K562 (cell line): ENCODE measurements around the gene GLRX2. TPM values are rescaled to one million over a fixed set of nuclear protein-coding genes. Genes with fewer than 3 reads are reported as not detected.
A peak's percentile ranks its signal among the peaks of the same experiment; 100 is the strongest.

Experiments
- BRCA1 ChIP-seq, 2 experiments: fragments of 450-650 bp in 1 of 2; sonication (generic) in 1 of 2; formaldehyde crosslinking in 1 of 2; IDR thresholded peaks; 2 replicates each; pipeline versions ENCODE4 v1.5.0 to v1.6.1; 2017 to 2020; ENCODE audit warnings: mild to moderate bottlenecking in 1 of 2, missing genetic modification reagents in 1 of 2
- CBFB ChIP-seq: sonication (generic); formaldehyde crosslinking; IDR thresholded peaks from 2 replicates; pipeline ENCODE4 v1.4.0; 2020; ENCODE audit warnings: mild to moderate bottlenecking, missing genetic modification reagents
- CEBPG ChIP-seq, 3 experiments: fragments of 200-800 bp in 1 of 3; sonication (Bioruptor generic) in 1 of 3; sonication (generic) in 1 of 3; formaldehyde crosslinking in 1 of 3; IDR thresholded peaks in 2 of 3; conservative IDR thresholded peaks in 1 of 3; 2 replicates each; pipeline versions ENCODE4 v1.6.1 to v1.8.0; 2016 to 2022; ENCODE audit warnings: missing compliant biosample characterization in 2 of 3, missing genetic modification characterization in 2 of 3, mild to moderate bottlenecking in 1 of 3, missing genetic modification reagents in 1 of 3
- ILK ChIP-seq: fragments of 450-650 bp; IDR thresholded peaks from 2 replicates; pipeline ENCODE4 v1.6.1; 2016; ENCODE audit warnings: missing genetic modification characterization, low read depth, mild to moderate bottlenecking, missing compliant biosample characterization, moderate library complexity, borderline replicate concordance
- MAFF ChIP-seq: IDR thresholded peaks from 2 replicates; pipeline ENCODE4 v1.6.1; 2012; ENCODE audit warnings: low read length, improper control_type of control experiment
- RBM14 ChIP-seq: fragments of 200-400 bp; formaldehyde crosslinking; IDR thresholded peaks from 2 replicates; pipeline ENCODE4 v1.6.1; 2018; ENCODE audit warnings: low read depth, mild to moderate bottlenecking, low read length, moderate library complexity, borderline replicate concordance; ENCODE audit not compliant: insufficient read depth
- RBM17 ChIP-seq: fragments of 200-400 bp; formaldehyde crosslinking; IDR thresholded peaks from 2 replicates; pipeline ENCODE4 v1.6.1; 2017; ENCODE audit warnings: low read depth, mild to moderate bottlenecking, low read length, borderline replicate concordance
- SIX5 ChIP-seq, 2 experiments: IDR thresholded peaks; 2 replicates each; pipeline ENCODE4 v1.6.1; 2011; ENCODE audit warnings: low read length in 2 of 2, borderline replicate concordance in 1 of 2, low read depth in 1 of 2, mild to moderate bottlenecking in 1 of 2, moderate library complexity in 1 of 2; ENCODE audit not compliant: insufficient read depth in 1 of 2
- STAT5A ChIP-seq: IDR thresholded peaks from 2 replicates; pipeline ENCODE4 v1.6.1; 2012; ENCODE audit warnings: low read length, inconsistent platforms, borderline replicate concordance
- TCF3 ChIP-seq: sonication (generic); formaldehyde crosslinking; IDR thresholded peaks from 2 replicates; pipeline ENCODE4 v1.4.0; 2020; ENCODE audit warnings: mild to moderate bottlenecking, missing genetic modification reagents
- U2AF1 ChIP-seq: fragments of 200-400 bp; formaldehyde crosslinking; optimal IDR thresholded peaks from 2 replicates; pipeline ENCODE3; 2017; ENCODE audit warnings: mild to moderate bottlenecking, low read depth, low read length, moderate library complexity
- ZNF12 ChIP-seq: sonication (generic); formaldehyde crosslinking; IDR thresholded peaks from 2 replicates; pipeline ENCODE4 v1.4.0; 2020; ENCODE audit warnings: mild to moderate bottlenecking, missing genetic modification reagents
- ZNF263 ChIP-seq: sonication (generic); formaldehyde crosslinking; IDR thresholded peaks from 2 replicates; pipeline ENCODE4 v1.8.0; 2022; ENCODE audit warnings: mild to moderate bottlenecking, missing genetic modification reagents, borderline replicate concordance
- ZNF766 ChIP-seq: fragments of 200-800 bp; sonication (Bioruptor generic); conservative IDR thresholded peaks from 2 replicates; pipeline ENCODE4 v1.6.1; 2016; ENCODE audit warnings: missing genetic modification characterization, missing compliant biosample characterization
- polyA plus RNA-seq, 8 experiments: library from polyadenylated mRNA; depleted of rRNA in 4 of 8; stranded (reverse) in 5 of 8; unstranded in 3 of 8; fragments of >200 nt; fragmentation: Nextera tagmentation in 2 of 8; fragmentation: Illumina TruSeq in 1 of 8; extraction: Ambion mirVana in 2 of 8; extraction: Trizol in 1 of 8; gene quantifications; 2 replicates each; pipeline versions ENCODE4 v1.2.1 to v1.2.3, GENCODE V29; 2011 to 2014; ENCODE audit warnings: inconsistent platforms in 1 of 8, missing spikeins in 1 of 8
- total RNA-seq, 7 experiments: library from RNA; depleted of rRNA in 6 of 7; stranded (reverse); fragments of >200 nt in 6 of 7; fragmentation: Illumina TruSeq in 2 of 7; extraction: Trizol in 2 of 7; gene quantifications; 2 replicates each; pipeline versions ENCODE4 v1.2.1 to v1.2.3, GENCODE V29; 2011 to 2021; ENCODE audit warnings: low replicate concordance in 1 of 7
- TF ChIP-seq, protein P1 (sequence below): fragments of 450-650 bp; IDR thresholded peaks from 2 replicates; pipeline ENCODE4 v1.6.1; 2017; ENCODE audit warnings: antibody characterized with exemption, mild to moderate bottlenecking
- TF ChIP-seq, protein P2 (sequence below): fragments of 450-650 bp; formaldehyde crosslinking; IDR thresholded peaks from 2 replicates; pipeline ENCODE4 v1.4.0; 2020; ENCODE audit warnings: mild to moderate bottlenecking, mixed read lengths

GLRX2 gene
- total and polyA plus RNA-seq, 9 of the 15 experiments (the other 6 are each of a cell fraction or from before 2014, with no cell fraction given) = 13.3 to 82.6 (median 55.1) TPM

DNA sequence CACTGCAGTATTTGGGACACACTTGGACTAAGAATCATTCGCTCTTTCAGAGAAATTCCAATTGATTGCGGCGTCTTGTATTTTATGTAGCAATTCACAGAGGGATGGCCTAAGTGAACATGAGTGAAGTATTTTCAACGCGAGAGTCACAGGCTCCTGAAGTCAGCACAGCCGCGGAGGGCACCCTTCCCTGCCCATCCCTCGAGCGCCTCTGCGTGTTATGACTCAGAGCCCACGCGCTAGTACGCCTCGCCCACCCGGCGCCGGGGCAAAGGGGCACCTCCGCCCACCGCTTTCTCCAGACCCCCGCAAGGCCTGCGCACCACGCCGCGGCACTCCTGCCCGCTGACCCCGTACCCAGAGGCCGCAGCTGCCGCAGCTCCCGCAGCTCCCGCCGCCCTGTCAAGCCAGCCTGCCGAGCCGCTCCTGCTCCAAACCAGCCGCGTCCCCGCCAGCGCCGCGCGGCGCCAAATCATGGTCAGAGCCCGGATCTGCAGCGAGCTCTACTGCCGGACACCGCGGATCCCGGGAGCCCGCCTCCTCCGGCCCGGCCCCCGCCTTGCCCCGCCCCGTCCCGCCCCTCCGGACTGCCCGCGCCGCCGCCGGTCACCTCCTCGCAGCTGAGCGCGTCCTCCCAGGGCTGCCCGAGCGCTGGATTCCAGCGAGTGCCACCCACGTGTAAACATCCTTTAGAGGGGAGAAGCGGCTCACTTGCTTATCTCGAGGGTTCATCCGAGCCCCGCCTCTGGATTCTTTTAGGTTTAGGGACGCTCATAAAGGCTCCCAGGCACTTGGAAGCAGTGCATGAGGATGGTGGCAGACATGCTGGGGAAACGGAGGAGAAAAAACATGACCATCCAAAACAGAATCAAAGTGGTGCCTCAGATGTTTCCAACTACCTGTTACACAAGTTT is at the start of gene GLRX2 (continued):
- TF ChIP-seq TCF3 (CRISPR knock-in tag) (no peak), MAFF (no peak), RBM14 (no peak), ZNF263 (no peak), CEBPG (CRISPR knock-in tag; IDR thresholded peaks at IDR 0.05) (no peak), CEBPG (tag; conservative IDR thresholded peaks at IDR 0.05 in 1 of 2, IDR thresholded peaks at IDR 0.05 in 1 of 2) (no peak), CBFB (CRISPR knock-in tag) (no peak), BRCA1 (IDR thresholded peaks at IDR 0.05) (no peak), BRCA1 (CRISPR knock-in tag; IDR thresholded peaks at IDR 0.05) (no peak), STAT5A (0 out of 2 replicates have a peak, but pooled peaks have one; percentile 6), ZNF12 (CRISPR knock-in tag) (0 out of 2 replicates have a peak, but pooled peaks have one; percentile 63), U2AF1 (peak; percentile 90), RBM17 (no peak), ZNF766 (CRISPR knock-in tag) (peak; percentile 66), ILK (no peak), SIX5 (IDR thresholded peaks at IDR 0.05; ENCODE audit: borderline replicate concordance in 1 of 2, insufficient read depth in 1 of 2, low read depth in 1 of 2, low read length in 2 of 2) (no peak)
- TF ChIP-seq, protein P1, sequence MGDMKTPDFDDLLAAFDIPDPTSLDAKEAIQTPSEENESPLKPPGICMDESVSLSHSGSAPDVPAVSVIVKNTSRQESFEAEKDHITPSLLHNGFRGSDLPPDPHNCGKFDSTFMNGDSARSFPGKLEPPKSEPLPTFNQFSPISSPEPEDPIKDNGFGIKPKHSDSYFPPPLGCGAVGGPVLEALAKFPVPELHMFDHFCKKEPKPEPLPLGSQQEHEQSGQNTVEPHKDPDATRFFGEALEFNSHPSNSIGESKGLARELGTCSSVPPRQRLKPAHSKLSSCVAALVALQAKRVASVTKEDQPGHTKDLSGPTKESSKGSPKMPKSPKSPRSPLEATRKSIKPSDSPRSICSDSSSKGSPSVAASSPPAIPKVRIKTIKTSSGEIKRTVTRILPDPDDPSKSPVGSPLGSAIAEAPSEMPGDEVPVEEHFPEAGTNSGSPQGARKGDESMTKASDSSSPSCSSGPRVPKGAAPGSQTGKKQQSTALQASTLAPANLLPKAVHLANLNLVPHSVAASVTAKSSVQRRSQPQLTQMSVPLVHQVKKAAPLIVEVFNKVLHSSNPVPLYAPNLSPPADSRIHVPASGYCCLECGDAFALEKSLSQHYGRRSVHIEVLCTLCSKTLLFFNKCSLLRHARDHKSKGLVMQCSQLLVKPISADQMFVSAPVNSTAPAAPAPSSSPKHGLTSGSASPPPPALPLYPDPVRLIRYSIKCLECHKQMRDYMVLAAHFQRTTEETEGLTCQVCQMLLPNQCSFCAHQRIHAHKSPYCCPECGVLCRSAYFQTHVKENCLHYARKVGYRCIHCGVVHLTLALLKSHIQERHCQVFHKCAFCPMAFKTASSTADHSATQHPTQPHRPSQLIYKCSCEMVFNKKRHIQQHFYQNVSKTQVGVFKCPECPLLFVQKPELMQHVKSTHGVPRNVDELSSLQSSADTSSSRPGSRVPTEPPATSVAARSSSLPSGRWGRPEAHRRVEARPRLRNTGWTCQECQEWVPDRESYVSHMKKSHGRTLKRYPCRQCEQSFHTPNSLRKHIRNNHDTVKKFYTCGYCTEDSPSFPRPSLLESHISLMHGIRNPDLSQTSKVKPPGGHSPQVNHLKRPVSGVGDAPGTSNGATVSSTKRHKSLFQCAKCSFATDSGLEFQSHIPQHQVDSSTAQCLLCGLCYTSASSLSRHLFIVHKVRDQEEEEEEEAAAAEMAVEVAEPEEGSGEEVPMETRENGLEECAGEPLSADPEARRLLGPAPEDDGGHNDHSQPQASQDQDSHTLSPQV = 0 out of 2 replicates have a peak, but pooled peaks have one; percentile 46
- TF ChIP-seq, protein P2, sequence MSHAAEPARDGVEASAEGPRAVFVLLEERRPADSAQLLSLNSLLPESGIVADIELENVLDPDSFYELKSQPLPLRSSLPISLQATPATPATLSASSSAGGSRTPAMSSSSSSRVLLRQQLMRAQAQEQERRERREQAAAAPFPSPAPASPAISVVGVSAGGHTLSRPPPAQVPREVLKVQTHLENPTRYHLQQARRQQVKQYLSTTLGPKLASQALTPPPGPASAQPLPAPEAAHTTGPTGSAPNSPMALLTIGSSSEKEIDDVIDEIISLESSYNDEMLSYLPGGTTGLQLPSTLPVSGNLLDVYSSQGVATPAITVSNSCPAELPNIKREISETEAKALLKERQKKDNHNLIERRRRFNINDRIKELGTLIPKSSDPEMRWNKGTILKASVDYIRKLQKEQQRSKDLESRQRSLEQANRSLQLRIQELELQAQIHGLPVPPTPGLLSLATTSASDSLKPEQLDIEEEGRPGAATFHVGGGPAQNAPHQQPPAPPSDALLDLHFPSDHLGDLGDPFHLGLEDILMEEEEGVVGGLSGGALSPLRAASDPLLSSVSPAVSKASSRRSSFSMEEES = no peak; the same call in 1 of the 2 replicates
